ENCODE results near the gene TJP1.

The TJP1 gene

DNA sequence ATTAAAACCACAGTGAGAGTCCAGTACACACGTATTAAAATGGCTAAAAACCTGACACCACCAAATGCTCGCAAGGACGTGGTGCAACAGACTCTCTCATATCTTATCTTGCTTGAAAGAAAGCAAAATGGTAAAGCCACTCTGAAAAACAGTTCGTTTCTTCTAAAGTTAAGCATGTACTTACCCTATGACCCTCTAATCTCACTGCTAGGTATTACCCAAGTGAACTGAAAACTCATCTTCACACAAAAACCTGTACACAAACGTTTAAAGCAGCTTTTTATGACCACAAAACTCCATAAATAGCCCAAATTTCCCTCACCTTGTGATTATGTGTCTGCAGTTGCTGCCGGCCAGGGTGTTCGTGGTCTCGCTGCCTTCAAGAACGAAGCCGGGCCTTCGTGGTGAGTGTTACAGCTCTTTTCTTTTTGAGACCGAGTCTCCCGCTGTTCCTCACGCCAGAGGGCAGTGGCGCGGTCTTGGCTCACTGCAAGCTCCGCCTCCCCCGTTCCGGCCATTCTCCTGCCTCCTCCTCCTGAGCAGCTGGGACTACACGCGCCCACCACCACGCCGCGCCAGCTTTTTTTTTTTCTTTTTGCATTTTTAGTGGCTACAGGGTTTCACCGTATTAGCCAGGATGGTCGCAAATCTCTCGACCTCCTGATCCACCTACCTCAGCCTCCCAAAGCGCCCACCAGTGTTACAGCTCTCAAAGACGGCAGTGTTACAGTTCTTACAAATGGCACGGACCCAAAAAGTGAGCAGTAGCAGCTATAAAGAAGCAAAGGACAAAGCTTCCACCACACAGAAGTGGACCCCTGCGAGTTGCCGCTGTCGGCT is 165.4 kb downstream of the TJP1 start:
- DNase-seq = no peak

DNA sequence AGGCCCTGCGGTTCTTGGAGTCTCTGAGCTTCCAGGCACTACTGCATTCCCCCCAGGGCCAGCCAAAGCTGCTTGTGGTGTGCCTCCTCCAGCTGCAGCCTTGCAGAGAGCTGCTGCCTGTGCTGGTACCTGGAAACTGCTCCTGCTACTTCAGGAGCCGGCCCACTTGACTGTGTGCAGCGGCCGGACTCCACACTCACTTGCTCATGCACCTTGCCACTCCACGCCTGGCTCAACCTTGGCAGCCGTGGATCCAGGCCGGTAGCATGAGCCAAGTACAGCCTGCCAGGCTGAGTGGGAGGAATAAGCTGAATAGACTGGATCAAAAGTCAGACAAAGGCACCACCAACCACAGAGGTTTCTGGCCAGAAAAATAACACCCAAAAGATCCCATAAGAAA is 169.7 kb downstream of the TJP1 start:
- no peak for DNase-seq

- no peak for DNase-seq
These were observed 170.6 kb downstream of the TJP1 start for GRCh38 chr15:29651476-29652233.
